Endothelial cell of umbilical vein (primary cell): ENCODE measurements around the gene OR1I1. TPM values are rescaled to one million over a fixed set of nuclear protein-coding genes. Genes with fewer than 3 reads are reported as not detected.

Experiments
- BruUV-seq: library from RNA; stranded (reverse); fragments of 400-500 nt; replicated peaks from 2 replicates; lab custom pipeline; 2021; lab: Mats Ljungman, UMichigan
- CTCF ChIA-PET: fragments of 300-600, 350-600 bp; sonication (Branson Sonifier 250); formaldehyde crosslinking; loops from one replicate; lab custom pipeline; 2021; ENCODE audit warnings: antibody characterized with exemption, inconsistent platforms; lab: Charles Lee
- POLR2A ChIA-PET: fragments of 300-600, 350-600 bp; sonication (Branson Sonifier 250); formaldehyde crosslinking; loops from one replicate; lab custom pipeline; 2021; ENCODE audit warnings: antibody characterized with exemption, inconsistent platforms; lab: Charles Lee
- DNase-seq: peaks from one replicate; pipeline ENCODE4 v3.0.0-alpha.2; 2011; ENCODE audit warnings: low read depth, low spot score
- FAIRE-seq: peaks from 2 replicates; lab custom pipeline; 2011; peaks lifted over from hg19 to GRCh38; lab: Jason Lieb, UNC
- H2AFZ ChIP-seq: 2 replicates; pipeline ENCODE4 v1.6.0; 2012; ENCODE audit warnings: low read depth, low read length, control low read depth, inconsistent platforms
- H3K27ac ChIP-seq: 2 replicates; pipeline ENCODE4 v1.5.1; 2011; ENCODE audit warnings: low read depth, mild to moderate bottlenecking, control low read depth, low read length, moderate library complexity; ENCODE audit not compliant: insufficient read depth
- H3K27me3 ChIP-seq, 2 experiments: 2 replicates each; pipeline versions ENCODE4 v1.6.0 to v1.6.1; 2011; ENCODE audit warnings: low read length in 2 of 2, mixed read lengths in 1 of 2; ENCODE audit not compliant: control insufficient read depth in 2 of 2, insufficient read depth in 2 of 2
- H3K36me3 ChIP-seq, 2 experiments: 2 replicates in 1 of 2; 3 replicates in 1 of 2; pipeline ENCODE4 v1.5.1; 2011; ENCODE audit warnings: low read length in 2 of 2, mild to moderate bottlenecking in 1 of 2, moderate library complexity in 1 of 2; ENCODE audit not compliant: control insufficient read depth in 2 of 2, insufficient read depth in 2 of 2; ENCODE audit errors: extremely low read depth in 1 of 2
- H3K4me1 ChIP-seq: 3 replicates; pipeline ENCODE4 v1.5.1; 2011; ENCODE audit warnings: mild to moderate bottlenecking, low read length; ENCODE audit not compliant: control insufficient read depth, insufficient read depth; ENCODE audit errors: extremely low read depth
- H3K4me2 ChIP-seq: 2 replicates; pipeline ENCODE4 v1.6.1; 2011; ENCODE audit warnings: low read length, control low read depth, mixed read lengths; ENCODE audit not compliant: insufficient read depth
- H3K4me3 ChIP-seq, 3 experiments: fragments of 200-600 bp in 1 of 3; sonication (generic), shearing (Covaris generic) in 1 of 3; replicated peaks in 1 of 3; 2 replicates each; pipeline ENCODE4 v1.5.1; 2011 to 2016; ENCODE audit warnings: control low read depth in 3 of 3, low read length in 3 of 3, mild to moderate bottlenecking in 2 of 3, inconsistent platforms in 1 of 3, low read depth in 1 of 3, moderate library complexity in 1 of 3; ENCODE audit not compliant: insufficient read depth in 1 of 3
- H3K79me2 ChIP-seq: 2 replicates; pipeline ENCODE4 v1.6.0; 2012; ENCODE audit warnings: low read length, inconsistent platforms; ENCODE audit not compliant: control insufficient read depth, insufficient read depth
- H3K9ac ChIP-seq: replicated peaks from 2 replicates; pipeline ENCODE3; 2011; ENCODE audit warnings: low read length, control low read depth; ENCODE audit not compliant: insufficient read depth; ENCODE audit errors: extremely low read depth
- H3K9me1 ChIP-seq: replicated peaks from 3 replicates; pipeline ENCODE4 v1.6.0; 2011; ENCODE audit warnings: mild to moderate bottlenecking, low read length; ENCODE audit not compliant: control insufficient read depth, insufficient read depth; ENCODE audit errors: extremely low read depth
- H3K9me3 ChIP-seq: replicated peaks from 2 replicates; pipeline ENCODE4 v1.5.1; 2012; ENCODE audit warnings: low read length, inconsistent platforms; ENCODE audit not compliant: control insufficient read depth, insufficient read depth
- H4K20me1 ChIP-seq: replicated peaks from 2 replicates; pipeline ENCODE3; 2011; ENCODE audit warnings: mild to moderate bottlenecking, low read length; ENCODE audit not compliant: control insufficient read depth, insufficient read depth; ENCODE audit errors: extremely low read depth
- CTCF ChIP-seq, 2 donors: IDR thresholded peaks; 1 replicate in 1 of 2; 2 replicates in 1 of 2; pipeline ENCODE4 v1.5.1; 2011; ENCODE audit warnings: low read length in 2 of 2, mild to moderate bottlenecking in 2 of 2, moderate library complexity in 2 of 2, control low read depth in 1 of 2, inconsistent platforms in 1 of 2, low read depth in 1 of 2; ENCODE audit not compliant: insufficient read depth in 1 of 2; ENCODE audit errors: extremely low read depth in 1 of 2
- FOS ChIP-seq: IDR thresholded peaks from 2 replicates; pipeline ENCODE4 v1.6.1; 2011; ENCODE audit warnings: mild to moderate bottlenecking, low read length, moderate library complexity, borderline replicate concordance; ENCODE audit not compliant: insufficient read depth
- JUN ChIP-seq: IDR thresholded peaks from 2 replicates; pipeline ENCODE4 v1.6.1; 2011; ENCODE audit warnings: borderline replicate concordance, low read depth; ENCODE audit not compliant: insufficient read length, insufficient read depth
- MAX ChIP-seq: IDR thresholded peaks from 2 replicates; pipeline ENCODE4 v1.6.1; 2011; ENCODE audit not compliant: insufficient read depth, insufficient read length
- POLR2AphosphoS5 ChIP-seq: IDR thresholded peaks from 2 replicates; pipeline ENCODE4 v1.6.1; 2012; ENCODE audit warnings: low read depth, mild to moderate bottlenecking, control low read depth, low read length, moderate library complexity; ENCODE audit not compliant: insufficient read depth
- dilution Hi-C: fragments of 300-500 bp; cut with MboI; formaldehyde crosslinking; loops from one replicate; pipeline ENCODE4 v1.15.0; 2019; ENCODE audit warnings: low sequenced_read_pairs; ENCODE audit not compliant: extremely low pct_ligation_motif_present
- intact Hi-C: fragments of 100-400 bp; cut with micrococcal nuclease; formaldehyde crosslinking; loops from one replicate; pipeline ENCODE4 v1.10.0; 2022
- polyA plus RNA-seq, 4 experiments: library from polyadenylated mRNA; depleted of rRNA in 3 of 4; stranded (reverse) in 3 of 4; unstranded in 1 of 4; fragments of >200 nt; gene quantifications; 2 replicates each; pipeline versions ENCODE4 v1.2.1 to v1.2.3, GENCODE V29; 2011 to 2012; ENCODE audit warnings: missing spikeins in 1 of 4
- total RNA-seq: library from RNA; stranded (reverse); gene quantifications from 2 replicates; pipeline ENCODE4 v1.2.3, GENCODE V29; 2021

Gene OR1I1
- total and polyA plus RNA-seq, 2 donors (not counting 3 experiments of a cell fraction or from before 2014, with no cell fraction given), result not detected

- no peaks in the 10 kb centered on the region for H3K4me1 ChIP-seq
- POLR2A ChIA-PET, result no interaction called here
- no peaks in the 10 kb centered on the region for H4K20me1 ChIP-seq
- H3K9ac ChIP-seq, result no peak overlapping the region
- no peak overlapping the region for H3K27ac ChIP-seq
- H3K9me3 ChIP-seq, result no peaks in the 10 kb centered on the region
- no peak overlapping the region for H2AFZ ChIP-seq
- CTCF ChIA-PET, result no interaction called here
- no peaks in the 10 kb centered on the region for H3K27me3 ChIP-seq
- dilution Hi-C loops, result no loop called here
- TF ChIP-seq JUN, result no peak
- no peak for TF ChIP-seq CTCF (IDR thresholded peaks at IDR 0.05; ENCODE audit: extremely low read depth in 1 of 2, insufficient read depth in 1 of 2, low read depth in 1 of 2, low read length in 2 of 2)
- H3K4me2 ChIP-seq, result no peak overlapping the region
- no peaks in the 10 kb centered on the region for H3K36me3 ChIP-seq
- no peaks in the 10 kb centered on the region for H3K79me2 ChIP-seq
- no peak for DNase-seq
- H3K4me3 ChIP-seq, result no peak overlapping the region
- BruUV-seq, result no TSS peak
- no peak for FAIRE-seq
- intact Hi-C loops, result no loop called here
- no peaks in the 10 kb centered on the region for H3K9me1 ChIP-seq
Observed at GRCh38 chr19:15141143-15141542, 59.1 kb downstream of the OR1I1 start.

GRCh38 chr19:15142313-15142712, 60.3 kb downstream of the OR1I1 start:
- BruUV-seq, result no TSS peak
- no peak overlapping the region for H3K4me3 ChIP-seq
- H3K9ac ChIP-seq, result no peak overlapping the region
- H4K20me1 ChIP-seq, result no peaks in the 10 kb centered on the region
- no peak for FAIRE-seq
- no peak overlapping the region for H3K4me2 ChIP-seq
- no peak overlapping the region for H2AFZ ChIP-seq
- no peak for DNase-seq
- dilution Hi-C loops, result no loop called here
- no peaks in the 10 kb centered on the region for H3K9me3 ChIP-seq
- no peaks in the 10 kb centered on the region for H3K36me3 ChIP-seq
- H3K4me1 ChIP-seq, result no peaks in the 10 kb centered on the region
- intact Hi-C loops, result no loop called here
- no peak overlapping the region for H3K27ac ChIP-seq
- no peaks in the 10 kb centered on the region for H3K9me1 ChIP-seq
- TF ChIP-seq CTCF (IDR thresholded peaks at IDR 0.05; ENCODE audit: extremely low read depth in 1 of 2, insufficient read depth in 1 of 2, low read depth in 1 of 2, low read length in 2 of 2), result no peak
- no peak for TF ChIP-seq POLR2AphosphoS5
- TF ChIP-seq FOS, result no peak
- TF ChIP-seq MAX, result no peak
- CTCF ChIA-PET, result interaction anchor here (2.4 kb wide), 1 partner anchor 41 kb away, joined by 10 read pairs; no protein-coding TSS in a partner anchor
- H3K79me2 ChIP-seq, result no peaks in the 10 kb centered on the region
- H3K27me3 ChIP-seq, result no peaks in the 10 kb centered on the region
- POLR2A ChIA-PET, result no interaction called here
